SW 1271 (cell line): Measurements from ENCODE around the gene KIAA0040.

Source experiments
- DNase-seq, 2 experiments: peaks; one replicate each; lab custom pipeline; 2025; lab: John Stamatoyannopoulos, UW

The KIAA0040 gene

GRCh38 chr1:175169286-175170018, 23.1 kb downstream of the KIAA0040 start:
- DNase-seq, result no peak

DNA sequence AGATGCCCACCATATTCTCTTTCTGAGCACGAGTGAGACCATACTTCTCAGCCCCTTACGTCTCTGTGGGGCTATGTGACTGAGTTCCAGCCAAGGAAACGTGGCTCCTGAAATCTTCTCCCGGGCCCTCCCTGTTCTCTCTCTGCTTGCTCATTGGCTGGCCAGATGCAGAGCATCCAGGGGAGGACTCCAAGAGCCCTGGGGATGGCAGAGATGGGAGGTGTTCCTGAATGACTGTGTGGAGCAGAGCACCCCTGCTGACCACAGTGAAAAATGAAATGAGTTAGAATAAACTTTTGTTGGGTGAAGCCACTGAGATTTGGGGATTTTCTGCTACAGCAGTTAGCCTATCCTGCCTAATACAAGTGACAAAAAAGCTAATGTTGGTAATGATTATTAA, 23.8 kb downstream of the KIAA0040 start:
- no peak for DNase-seq

- DNase-seq, result no peak
Measured at GRCh38 chr1:175167861-175168260, 24.7 kb downstream of the KIAA0040 start.

GRCh38 chr1:175166746-175167145, 25.8 kb downstream of the KIAA0040 start:
- no peak for DNase-seq

DNA sequence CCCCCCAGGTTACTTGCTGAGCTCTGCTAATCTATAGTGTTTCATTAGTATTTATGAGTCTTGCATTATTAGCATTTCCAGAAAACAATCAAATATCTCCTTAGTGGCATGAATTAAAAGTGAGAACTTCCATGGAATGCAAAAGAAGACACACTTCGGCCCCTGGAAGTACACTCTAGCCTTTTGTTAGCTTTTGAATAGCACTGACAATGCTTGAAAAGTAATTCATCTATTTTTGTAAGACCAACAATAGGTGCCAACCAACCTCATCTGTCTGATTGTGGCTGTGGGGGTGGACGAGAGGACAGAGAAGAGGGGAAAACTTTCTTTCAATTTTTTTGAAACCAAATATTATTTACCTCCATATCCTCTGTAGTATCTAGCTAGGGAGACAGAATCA, 27.8 kb downstream of the KIAA0040 start:
- DNase-seq, result no peak

- DNase-seq, result no peak
Measured at GRCh38 chr1:175163702-175164101, 28.9 kb downstream of the KIAA0040 start.

DNA sequence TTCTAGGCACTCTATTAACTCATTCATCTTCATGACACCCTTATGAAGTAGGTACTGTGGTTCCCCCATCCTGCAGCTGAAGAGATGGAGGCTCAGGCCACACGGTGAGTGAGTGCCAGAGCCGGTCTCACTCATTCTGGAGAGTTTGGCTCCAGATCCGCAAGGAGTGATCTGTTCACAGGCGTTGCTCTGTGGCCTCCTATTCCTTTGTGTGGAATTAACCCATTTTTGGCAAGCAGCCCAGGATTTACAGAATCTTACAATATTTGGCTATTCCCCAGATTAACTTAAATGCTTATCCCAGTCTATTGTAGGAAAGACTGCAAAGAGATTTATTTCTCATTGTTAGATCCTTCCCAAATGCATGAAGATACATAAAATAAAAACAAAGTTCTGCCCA, 29.6 kb downstream of the KIAA0040 start:
- no peak for DNase-seq

DNA sequence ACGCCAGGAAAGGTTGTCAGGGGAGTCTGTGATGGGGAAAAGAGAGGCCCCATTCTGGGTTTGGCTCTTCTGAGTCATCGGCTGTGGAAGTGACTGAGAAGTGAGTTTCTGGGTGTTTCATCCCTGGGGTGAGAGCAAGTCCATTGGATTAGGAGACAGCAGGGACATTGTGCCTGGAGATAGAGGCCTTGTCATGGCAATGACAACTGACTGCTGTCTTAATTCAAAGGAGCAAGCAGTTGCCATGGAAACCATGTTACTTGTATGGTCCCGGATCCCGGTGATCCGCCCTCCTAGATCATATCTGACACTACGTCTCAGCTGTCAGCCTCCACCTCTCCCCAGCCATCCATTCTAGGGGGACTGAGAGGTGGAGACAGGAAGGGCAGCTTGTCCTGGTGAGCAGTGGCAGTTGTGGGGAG, 34.4 kb downstream of the KIAA0040 start:
- DNase-seq, result no peak

- no peak for DNase-seq
Measured at GRCh38 chr1:175157200-175157599, 35.4 kb downstream of the KIAA0040 start.

GRCh38 chr1:175155936-175156335, 36.6 kb downstream of the KIAA0040 start:
- no peak for DNase-seq

DNA sequence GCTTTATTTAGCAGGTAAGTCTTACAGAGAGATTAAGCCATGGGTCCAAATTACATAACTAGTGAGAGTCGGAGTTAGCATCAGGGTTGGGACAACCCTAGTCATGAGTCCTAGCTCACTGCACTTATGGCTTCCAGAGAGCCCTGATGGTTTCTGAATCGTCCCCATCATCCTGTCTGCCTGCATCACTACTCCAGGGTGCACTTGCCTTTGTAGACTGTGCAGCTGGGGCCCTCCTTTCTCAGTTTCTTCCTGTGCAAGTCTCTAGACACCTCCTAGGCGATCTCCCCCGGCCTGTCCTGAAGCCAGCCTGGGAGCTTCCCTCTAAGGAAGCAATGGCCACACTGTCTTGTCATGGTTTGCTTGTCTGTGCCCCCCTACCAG, 37.1 kb downstream of the KIAA0040 start:
- DNase-seq, result no peak

GRCh38 chr1:175154629-175155472, 37.7 kb downstream of the KIAA0040 start:
- peak in 1 of 2 experiments; percentile 24 for DNase-seq

- DNase-seq, result peak in 1 of 2 experiments; percentile 9
Measured at GRCh38 chr1:175152006-175152652, 40.4 kb downstream of the KIAA0040 start.

DNA sequence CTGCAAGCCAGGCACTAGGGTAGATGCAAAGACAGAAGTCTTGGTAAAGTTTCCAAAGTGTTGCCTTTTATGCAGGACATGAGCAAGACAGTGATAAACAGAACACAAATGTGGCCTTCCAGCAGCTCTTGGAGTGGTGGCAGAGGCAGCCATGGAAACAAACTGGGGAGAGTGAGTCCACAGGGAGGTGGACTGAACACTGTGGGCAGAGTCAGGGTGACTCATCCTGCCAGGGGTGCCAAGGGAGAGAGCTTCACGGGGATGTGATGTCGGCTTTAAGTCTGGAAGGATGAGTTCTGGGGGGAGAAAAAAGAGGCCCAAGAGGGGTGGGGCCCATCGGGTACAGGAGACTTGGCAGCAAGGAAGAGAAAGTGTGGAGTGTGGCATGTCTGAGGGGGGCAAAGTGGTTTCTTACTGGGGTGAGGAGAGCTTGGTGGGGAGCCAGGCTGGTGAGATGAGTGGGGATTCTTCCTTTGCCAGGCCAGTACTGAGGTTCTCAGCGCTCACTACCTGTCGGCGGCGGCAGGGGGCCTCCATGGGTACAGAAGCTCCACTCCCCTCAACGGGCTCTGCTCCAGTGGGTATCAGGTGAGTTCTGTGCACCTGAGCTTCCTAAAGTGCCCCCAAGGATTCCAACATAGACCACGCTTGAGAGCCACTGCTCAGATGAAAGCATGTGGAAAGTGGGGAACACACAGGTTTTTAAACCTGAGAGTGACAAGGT, 41.8 kb downstream of the KIAA0040 start:
- DNase-seq, result no peak

- no peak for DNase-seq
Measured at GRCh38 chr1:175148068-175148467, 44.5 kb downstream of the KIAA0040 start.

DNA sequence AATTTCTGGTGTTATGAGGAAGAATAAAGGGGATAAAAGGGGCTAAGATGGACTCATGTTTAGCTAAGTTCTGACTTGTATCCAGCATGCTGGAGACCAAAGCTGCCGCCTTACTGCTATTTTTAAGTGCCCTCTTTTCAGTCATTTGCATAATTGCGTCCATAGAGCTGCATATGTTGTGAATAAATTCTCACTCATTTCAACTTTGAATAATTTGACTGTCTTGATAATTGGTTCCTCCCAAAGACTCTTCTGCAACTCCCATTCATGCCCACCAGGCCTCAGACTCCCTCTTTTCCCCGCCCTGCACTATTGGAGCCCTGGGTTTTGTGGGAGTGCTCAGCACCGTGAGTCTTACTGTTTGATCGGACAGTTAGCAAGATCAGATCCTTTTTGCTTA, 45.0 kb downstream of the KIAA0040 start:
- no peak for DNase-seq

DNA sequence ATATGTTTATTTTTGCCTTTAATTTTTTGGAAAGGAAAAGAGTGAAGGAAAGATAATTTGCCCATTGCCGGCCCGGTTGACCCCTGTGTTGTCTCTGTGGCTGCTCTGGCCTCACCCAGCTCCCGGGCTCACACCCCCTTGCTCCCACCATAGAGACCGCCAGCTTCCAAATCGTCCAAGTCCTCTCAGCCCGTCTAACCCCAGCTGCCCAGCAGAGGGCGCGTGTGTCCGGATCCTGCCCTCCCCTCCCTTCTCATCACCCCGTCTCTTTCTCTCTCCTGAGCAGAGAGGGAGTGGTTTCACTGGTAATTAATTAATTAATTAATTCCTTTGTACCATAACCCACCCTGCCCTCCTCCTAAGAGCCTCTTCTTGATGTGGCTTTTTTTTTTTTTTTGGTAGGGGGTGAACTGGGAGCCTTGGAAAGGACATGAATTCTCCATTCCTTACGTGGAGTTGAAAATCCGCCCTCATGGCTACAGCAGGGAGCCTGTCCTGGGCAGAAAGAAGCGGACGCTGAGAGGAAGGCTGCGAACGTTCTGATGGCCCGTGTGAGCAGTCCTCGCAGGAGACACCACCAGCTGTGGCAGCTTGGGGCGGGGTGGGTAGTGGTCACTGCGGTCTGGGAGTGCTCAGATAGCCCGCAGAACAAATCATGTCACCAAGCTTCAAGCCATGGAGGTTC, 45.9 kb downstream of the KIAA0040 start:
- peak in 1 of 2 experiments; percentile 26 for DNase-seq

DNA sequence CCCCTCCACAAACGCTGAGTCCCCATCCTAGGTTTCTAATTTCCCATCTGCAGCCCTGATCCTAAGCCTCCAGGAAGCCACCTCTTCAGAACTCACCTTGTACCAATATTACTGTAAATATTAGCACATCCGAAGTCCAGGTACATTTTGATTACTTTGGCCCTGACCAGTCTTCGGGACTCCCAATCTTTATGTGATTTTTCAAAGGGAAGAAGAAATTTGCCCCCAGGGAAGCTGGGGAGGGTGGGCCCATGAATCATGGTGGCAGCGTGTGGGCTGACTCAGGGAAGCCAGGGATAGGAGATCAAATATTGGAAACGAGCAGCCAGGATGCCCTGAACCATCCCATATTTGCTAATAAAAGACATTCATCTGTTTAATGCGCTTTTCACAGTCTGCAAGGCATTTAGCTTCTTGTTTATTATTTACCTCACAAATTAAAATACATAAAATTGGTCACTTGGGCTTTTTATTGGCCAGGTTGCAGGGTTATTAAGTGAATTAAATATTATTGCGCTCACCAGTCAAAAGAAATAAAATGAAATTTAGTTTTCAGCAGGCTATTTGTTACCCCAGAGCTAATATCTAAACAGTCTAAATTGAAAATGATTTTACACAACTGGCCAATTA, 46.6 kb downstream of the KIAA0040 start:
- no peak for DNase-seq

DNA sequence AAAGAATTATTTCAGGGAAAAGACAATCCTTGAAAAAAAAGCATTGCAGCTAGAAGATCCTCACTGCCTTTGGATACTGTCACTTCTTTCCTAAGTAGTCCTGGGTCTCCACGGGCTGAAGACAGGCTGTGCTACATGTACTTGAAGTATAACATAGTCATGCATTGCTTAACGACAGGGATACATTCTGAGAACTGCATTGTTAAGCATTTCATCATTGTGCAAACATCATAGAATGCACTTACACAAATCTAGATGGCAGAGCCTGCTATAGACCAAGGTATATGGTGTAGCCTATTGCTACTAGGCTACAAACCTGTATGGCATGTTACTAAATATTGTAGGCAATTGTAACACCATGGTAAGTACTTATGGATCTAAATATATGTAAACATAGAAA, 54.0 kb downstream of the KIAA0040 start:
- no peak for DNase-seq

DNA sequence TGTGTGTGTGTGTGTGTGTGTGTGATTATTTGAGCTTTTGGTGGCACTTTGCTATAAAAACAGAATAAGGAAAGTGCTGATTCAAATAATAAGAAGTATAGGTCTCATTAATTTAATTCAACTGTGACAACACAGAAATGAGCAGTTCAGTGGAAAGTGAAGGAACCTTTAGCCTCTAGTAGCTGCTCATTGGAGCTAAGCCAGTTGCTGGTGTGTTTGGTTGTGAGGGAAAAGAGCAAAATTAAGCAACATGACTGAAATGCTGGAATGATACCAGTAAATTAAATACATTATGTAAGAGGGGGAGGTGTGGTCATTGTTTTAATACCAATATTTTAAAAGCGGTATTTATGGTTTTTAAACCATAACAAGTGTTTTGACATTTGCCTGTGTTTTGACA, 55.2 kb downstream of the KIAA0040 start:
- DNase-seq, result no peak

- no peak for DNase-seq
Measured at GRCh38 chr1:175136246-175136645, 56.3 kb downstream of the KIAA0040 start.
